ENCODE data around the gene HDAC1.

Gene HDAC1

DNA sequence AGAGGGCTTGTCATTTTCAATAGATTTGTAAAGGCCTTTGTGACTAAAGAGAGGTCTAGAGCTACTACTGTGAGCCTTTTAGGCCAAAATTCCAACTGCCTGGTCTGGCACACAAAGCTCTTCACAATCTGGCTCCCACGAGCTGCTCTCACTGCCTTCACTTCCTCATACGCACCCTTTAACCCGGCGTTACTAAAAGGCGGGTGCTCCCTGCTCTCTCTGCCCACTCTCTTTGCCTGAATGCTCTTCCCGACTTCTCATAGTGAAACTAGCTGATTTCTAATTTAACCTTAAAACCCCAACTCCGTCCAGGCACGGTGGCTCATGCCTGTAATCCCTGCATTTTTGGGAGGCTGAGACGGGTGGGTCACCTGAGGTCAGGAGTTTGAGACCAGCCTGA, 88.2 kb downstream of the HDAC1 start:
- no peak for DNase-seq

Measured in fibroblast of skin of right quadriceps (primary cell).